ENCODE measurements around the gene RPRD1B. TPM values are rescaled to one million over a fixed set of nuclear protein-coding genes. Genes with fewer than 3 reads are reported as not detected.

Gene RPRD1B
- total RNA-seq, 4 donors from 2014 or later = 44.5 to 55.4 (median 52.4) TPM

- DNase-seq = peak in 1 of 3 donors; percentile 40
- H3K4me1 ChIP-seq = peaks cover 0 to 45% (median 7%) of the 10 kb centered on the region in 4 donors
- H3K36me3 ChIP-seq = peaks cover 0 to 44% (median 0%) of the 10 kb centered on the region in 3 donors
- H3K9me3 ChIP-seq = no peaks in the 10 kb centered on the region
- peak overlapping the region in 2 of 4 donors; percentile 66 to 71 for H3K27ac ChIP-seq
- no peak overlapping the region for H3K4me3 ChIP-seq
- TF ChIP-seq CTCF (IDR thresholded peaks at IDR 0.05) (no peak), POLR2A (IDR thresholded peaks at IDR 0.05) (no peak)
- no peaks in the 10 kb centered on the region for H3K27me3 ChIP-seq
Observed at GRCh38 chr20:38139156-38139912, 105.8 kb downstream of the RPRD1B start.

GRCh38 chr20:38139977-38140753 is 106.6 kb downstream of the RPRD1B start:
- Histone ChIP-seq H3K4me3 (no peak overlapping the region), H3K27ac (peak overlapping the region in 3 of 4 donors; percentile 64 to 71 (median 66)), H3K9me3 (no peaks in the 10 kb centered on the region), H3K36me3 (peaks cover 0 to 44% (median 0%) of the 10 kb centered on the region in 3 donors), H3K4me1 (peaks cover 0 to 53% (median 12%) of the 10 kb centered on the region in 4 donors), H3K27me3 (no peaks in the 10 kb centered on the region)
- peak in 2 of 3 donors; percentile 63 to 69 for DNase-seq
- no peak for TF ChIP-seq CTCF (IDR thresholded peaks at IDR 0.05)

DNA sequence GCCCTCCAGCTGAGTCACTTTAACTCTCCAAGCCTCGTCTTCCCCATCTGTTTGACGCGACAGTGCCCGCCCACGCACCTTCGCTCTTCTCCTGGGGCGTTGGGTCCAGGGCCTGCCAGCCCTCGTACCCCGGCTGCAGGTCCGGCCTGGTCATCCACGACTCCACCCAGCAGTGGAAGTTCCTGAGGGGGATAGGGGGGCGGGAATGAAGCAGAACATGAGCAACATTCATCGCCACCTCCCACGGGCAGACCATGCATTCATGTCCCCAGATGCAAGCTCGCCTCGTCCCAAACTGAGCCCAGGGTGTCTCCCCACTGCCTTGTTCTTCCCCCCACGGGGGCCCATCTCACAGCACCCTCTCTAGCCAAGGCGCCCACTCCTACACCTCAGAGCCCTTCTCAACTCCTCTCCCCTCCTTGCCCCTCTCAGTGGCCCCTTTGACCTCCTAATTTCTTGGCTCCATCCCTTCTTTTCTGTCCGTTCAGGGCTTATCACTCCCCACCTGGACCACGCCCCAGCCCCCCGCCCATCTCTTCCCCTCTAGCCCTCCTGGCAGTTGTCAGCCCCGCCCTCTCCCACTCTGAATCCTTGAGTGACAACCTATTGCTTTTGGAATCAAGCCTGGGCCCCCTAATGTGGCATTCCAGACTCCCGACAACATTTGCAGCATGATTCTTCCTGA is 107.8 kb downstream of the RPRD1B start:
- peak overlapping the region in 1 of 4 donors; percentile 96 for H3K27ac ChIP-seq
- no peaks in the 10 kb centered on the region for H3K9me3 ChIP-seq
- no peaks in the 10 kb centered on the region for H3K27me3 ChIP-seq
- TF ChIP-seq POLR2A (IDR thresholded peaks at IDR 0.05) (no peak), CTCF (IDR thresholded peaks at IDR 0.05) (no peak)
- no peak overlapping the region for H3K4me3 ChIP-seq
- DNase-seq = peak in 1 of 3 donors; percentile 42
- H3K36me3 ChIP-seq = peaks cover 0 to 40% (median 0%) of the 10 kb centered on the region in 3 donors
- peaks cover 0 to 57% (median 12%) of the 10 kb centered on the region in 4 donors for H3K4me1 ChIP-seq

Small RNA genes lying within 50 kb of the gene (small RNA-seq; reads per million reads assigned to genes)
- 0 reads per million in 2 donors for gene RN7SL237P

Other genes starting within 250 kb of the RPRD1B start
- gene VSTM2L, start 130.6 kb upstream of the RPRD1B start, total RNA-seq = 1 to 10 TPM in 1 of 4 donors, under 1 TPM in 2, not detected in 1; 0.57 to 3.7 (median 0.80) TPM
- 10 to 100 TPM in 3 of 4 donors, 1 to 10 TPM in 1; 9.3 to 34.7 (median 14.8) TPM for gene TTI1, start 290 bp upstream of the RPRD1B start, total RNA-seq
- gene TGM2, start 131.5 kb downstream of the RPRD1B start, total RNA-seq = 100 to 1,000 TPM in 3 of 4 donors, 10 to 100 TPM in 1; 31.4 to 216 (median 145) TPM
- 1 to 10 TPM in 2 of 4 donors, under 1 TPM in 2; 0.35 to 4.1 (median 2.0) TPM for gene KIAA1755, start 227.0 kb downstream of the RPRD1B start, total RNA-seq

All from Peyer's patch (tissue), 4 donors.